ENCODE results near the gene ZNF708. TPM values are rescaled to one million over a fixed set of nuclear protein-coding genes. Genes with fewer than 3 reads are reported as not detected.
"Not testable (repeated sequence)": the region's sequence is repeated elsewhere in the genome, so short reads cannot be mapped to it uniquely, and the experiment has no call there.

The ZNF708 gene
- polyA plus RNA-seq, 6 donors from 2014 or later: 2.2 to 25.8 (median 15.0) TPM

GRCh38 chr19:21314676-21315075, 14.5 kb downstream of the ZNF708 start:
- Mint-ChIP-seq H3K36me3 (peaks cover 0 to 5% of the 10 kb centered on the region in 2 donors), H3K27me3 (no peaks in the 10 kb centered on the region), H3K4me1 (peaks cover 8 to 33% (median 28%) of the 10 kb centered on the region in 3 donors), H3K4me3 (no peak overlapping the region), H3K27ac (peak overlapping the region in 1 of 6 donors; percentile 37), H3K9me3 (peaks cover 0 to 2% (median 0%) of the 10 kb centered on the region in 7 donors)
- no peak for ATAC-seq (ENCODE audit: low read depth in 2 of 2)
- no peak for DNase-seq

GRCh38 chr19:21312807-21313206, 16.4 kb downstream of the ZNF708 start:
- H3K27me3 Mint-ChIP-seq; H3K4me3 Mint-ChIP-seq; H3K9me3 Mint-ChIP-seq; ATAC-seq (ENCODE audit: low read depth in 2 of 2); H3K27ac Mint-ChIP-seq; DNase-seq: not testable (repeated sequence)
- Mint-ChIP-seq H3K4me1 (peaks cover 4 to 25% (median 20%) of the 10 kb centered on the region in 3 donors), H3K36me3 (peaks cover 7 to 13% of the 10 kb centered on the region in 2 donors)

GRCh38 chr19:21308773-21309172, 20.4 kb downstream of the ZNF708 start:
- DNase-seq (no peak), ATAC-seq (ENCODE audit: low read depth in 2 of 2) (no peak)
- Mint-ChIP-seq H3K36me3 (peaks cover 15 to 33% of the 10 kb centered on the region in 2 donors), H3K4me3 (no peak overlapping the region), H3K9me3 (peaks cover 0 to 6% (median 0%) of the 10 kb centered on the region in 7 donors), H3K27ac (peak overlapping the region in 2 of 6 donors; percentile 45), H3K4me1 (peaks cover 0 to 12% (median 6%) of the 10 kb centered on the region in 3 donors), H3K27me3 (no peaks in the 10 kb centered on the region)

- peak overlapping the region in 1 of 6 donors; percentile 76 for H3K27ac Mint-ChIP-seq
- not testable (repeated sequence) for H3K27me3 Mint-ChIP-seq; ATAC-seq (ENCODE audit: low read depth in 2 of 2); H3K4me1 Mint-ChIP-seq; H3K4me3 Mint-ChIP-seq; DNase-seq
- peaks cover 15 to 30% of the 10 kb centered on the region in 2 donors for H3K36me3 Mint-ChIP-seq
- peaks cover 0 to 11% (median 0%) of the 10 kb centered on the region in 7 donors for H3K9me3 Mint-ChIP-seq
These were observed 22.2 kb downstream of the ZNF708 start for GRCh38 chr19:21306881-21307479.

GRCh38 chr19:21293768-21294167, 35.4 kb downstream of the ZNF708 start:
- Mint-ChIP-seq H3K36me3 (peaks cover 43 to 45% of the 10 kb centered on the region in 2 donors), H3K9me3 (peaks cover 5 to 86% (median 55%) of the 10 kb centered on the region in 7 donors)
- not testable (repeated sequence) for H3K4me3 Mint-ChIP-seq; DNase-seq; H3K4me1 Mint-ChIP-seq; H3K27ac Mint-ChIP-seq; ATAC-seq (ENCODE audit: low read depth in 2 of 2); H3K27me3 Mint-ChIP-seq

- DNase-seq (no peak), ATAC-seq (ENCODE audit: low read depth in 2 of 2) (no peak)
- peaks cover 0 to 42% (median 32%) of the 10 kb centered on the region in 7 donors for H3K9me3 Mint-ChIP-seq
- H3K27me3 Mint-ChIP-seq: no peaks in the 10 kb centered on the region
- peaks cover 0 to 12% of the 10 kb centered on the region in 2 donors for H3K36me3 Mint-ChIP-seq
- no peak overlapping the region for H3K4me3 Mint-ChIP-seq
- H3K27ac Mint-ChIP-seq: no peak overlapping the region
- H3K4me1 Mint-ChIP-seq: no peaks in the 10 kb centered on the region
These were observed 59.4 kb downstream of the ZNF708 start for GRCh38 chr19:21269813-21270212.

GRCh38 chr19:21264891-21265290, 64.3 kb downstream of the ZNF708 start:
- ATAC-seq (ENCODE audit: low read depth in 2 of 2): no peak
- Mint-ChIP-seq H3K27me3 (no peaks in the 10 kb centered on the region), H3K36me3 (no peaks in the 10 kb centered on the region), H3K9me3 (peaks cover 0 to 33% (median 15%) of the 10 kb centered on the region in 7 donors), H3K4me3 (no peak overlapping the region), H3K4me1 (no peaks in the 10 kb centered on the region), H3K27ac (no peak overlapping the region)
- no peak for DNase-seq

GRCh38 chr19:21264416-21264815, 64.8 kb downstream of the ZNF708 start:
- Mint-ChIP-seq H3K4me1 (no peaks in the 10 kb centered on the region), H3K4me3 (no peak overlapping the region), H3K27ac (no peak overlapping the region), H3K9me3 (peaks cover 0 to 33% (median 15%) of the 10 kb centered on the region in 7 donors), H3K36me3 (no peaks in the 10 kb centered on the region), H3K27me3 (no peaks in the 10 kb centered on the region)
- ATAC-seq (ENCODE audit: low read depth in 2 of 2): no peak
- DNase-seq: no peak

GRCh38 chr19:21260848-21261381, 68.3 kb downstream of the ZNF708 start:
- H3K9me3 Mint-ChIP-seq: peaks cover 0 to 36% (median 16%) of the 10 kb centered on the region in 7 donors
- not testable (repeated sequence) for ATAC-seq (ENCODE audit: low read depth in 2 of 2); H3K4me1 Mint-ChIP-seq; H3K4me3 Mint-ChIP-seq; DNase-seq; H3K27ac Mint-ChIP-seq; H3K36me3 Mint-ChIP-seq; H3K27me3 Mint-ChIP-seq

GRCh38 chr19:21260164-21260847, 68.9 kb downstream of the ZNF708 start:
- no peaks in the 10 kb centered on the region for H3K4me1 Mint-ChIP-seq
- no peak for DNase-seq
- H3K36me3 Mint-ChIP-seq: no peaks in the 10 kb centered on the region
- H3K27ac Mint-ChIP-seq: no peak overlapping the region
- H3K9me3 Mint-ChIP-seq: peaks cover 0 to 36% (median 16%) of the 10 kb centered on the region in 7 donors
- H3K27me3 Mint-ChIP-seq: no peaks in the 10 kb centered on the region
- no peak overlapping the region for H3K4me3 Mint-ChIP-seq
- ATAC-seq (ENCODE audit: low read depth in 2 of 2): no peak

- not testable (repeated sequence) for H3K4me1 Mint-ChIP-seq; H3K27ac Mint-ChIP-seq; H3K36me3 Mint-ChIP-seq; H3K27me3 Mint-ChIP-seq; H3K4me3 Mint-ChIP-seq; ATAC-seq (ENCODE audit: low read depth in 2 of 2); DNase-seq
- peaks cover 0 to 36% (median 16%) of the 10 kb centered on the region in 7 donors for H3K9me3 Mint-ChIP-seq
These were observed 69.6 kb downstream of the ZNF708 start for GRCh38 chr19:21259421-21260124.

- Mint-ChIP-seq H3K4me3 (no peak overlapping the region), H3K4me1 (no peaks in the 10 kb centered on the region), H3K36me3 (no peaks in the 10 kb centered on the region), H3K27ac (no peak overlapping the region), H3K9me3 (peaks cover 4 to 19% (median 10%) of the 10 kb centered on the region in 7 donors), H3K27me3 (peaks cover 0 to 5% (median 0%) of the 10 kb centered on the region in 3 donors)
- ATAC-seq (ENCODE audit: low read depth in 2 of 2) (no peak), DNase-seq (no peak)
These were observed 72.5 kb downstream of the ZNF708 start for GRCh38 chr19:21256722-21257121.
